Natural killer cell (primary cell): ENCODE results near the gene SERTAD1. TPM values are rescaled to one million over a fixed set of nuclear protein-coding genes. Genes with fewer than 3 reads are reported as not detected.

ENCODE experiments used
- ATAC-seq, 3 donors: fragments of 150-1000 bp in 2 of 3; fragments of 200-7000 bp in 1 of 3; cut with Tn5 transposase; 1 replicate in 1 of 3; 2 replicates in 2 of 3; pipeline ENCODE4 v1.10.0; 2021; ENCODE audit warnings: mild to moderate bottlenecking in 2 of 3, moderate library complexity in 2 of 3
- DNase-seq, 2 donors: peaks; one replicate each; pipeline versions ENCODE4 v3.0.0 to v3.0.0-alpha.2; 2013 to 2021; ENCODE audit warnings: mixed read lengths in 1 of 2
- H3K27ac ChIP-seq: one replicate; pipeline ENCODE4 v1.5.1; 2013; ENCODE audit warnings: mild to moderate bottlenecking, low read length
- H3K27me3 ChIP-seq: one replicate; pipeline ENCODE4 v1.6.1; 2013; ENCODE audit warnings: low read length; ENCODE audit not compliant: control insufficient read depth, insufficient read depth
- H3K36me3 ChIP-seq: one replicate; pipeline ENCODE4 v1.6.1; 2013; ENCODE audit warnings: low read length; ENCODE audit not compliant: control insufficient read depth, insufficient read depth
- H3K4me1 ChIP-seq: one replicate; pipeline ENCODE4 v1.6.1; 2013; ENCODE audit warnings: low read length; ENCODE audit not compliant: control insufficient read depth, insufficient read depth
- H3K4me3 ChIP-seq: one replicate; pipeline ENCODE4 v1.5.1; 2013; ENCODE audit warnings: low read length
- H3K9me3 ChIP-seq: one replicate; pipeline ENCODE4 v1.6.1; 2013; ENCODE audit warnings: low read length; ENCODE audit not compliant: control insufficient read depth, insufficient read depth
- H3K27ac Mint-ChIP-seq, 2 donors: one replicate each; pipeline ENCODE4 v1.8.0; 2022; ENCODE audit warnings: mild to moderate bottlenecking in 2 of 2, mixed read lengths in 2 of 2, moderate library complexity in 1 of 2
- H3K27me3 Mint-ChIP-seq, 2 donors: one replicate each; pipeline ENCODE4 v1.8.0; 2022; ENCODE audit warnings: low read depth in 2 of 2, mixed read lengths in 2 of 2
- H3K36me3 Mint-ChIP-seq: one replicate; pipeline ENCODE4 v1.8.0; 2022; ENCODE audit warnings: mixed read lengths
- H3K4me1 Mint-ChIP-seq, 2 donors: one replicate each; pipeline ENCODE4 v1.8.0; 2022; ENCODE audit warnings: mixed read lengths in 2 of 2
- H3K4me3 Mint-ChIP-seq: one replicate; pipeline ENCODE4 v1.8.0; 2022; ENCODE audit warnings: mild to moderate bottlenecking, moderate library complexity, mixed read lengths
- H3K9me3 Mint-ChIP-seq, 2 donors: one replicate each; pipeline ENCODE4 v1.8.0; 2022; ENCODE audit warnings: mixed read lengths in 2 of 2
- CTCF ChIP-seq: fragments of 200-600 bp; IDR thresholded peaks from one replicate; pipeline ENCODE4 v1.8.0; 2022; ENCODE audit warnings: antibody characterized with exemption
- WGBS: methylation state at CpG from one replicate; pipeline ENCODE4 v1.1.7; 2013; ENCODE audit warnings: missing lambda C conversion rate; ENCODE audit not compliant: insufficient coverage; 5-methylcytosine and 5-hydroxymethylcytosine counted together
- intact Hi-C: fragments of 100-400 bp; cut with micrococcal nuclease; formaldehyde crosslinking; loops from one replicate; pipeline ENCODE4 v1.14.2; 2022
- total RNA-seq, 4 donors: library from RNA; stranded (reverse); fragments of 120-200 nt in 1 of 4; gene quantifications; one replicate each; pipeline versions ENCODE4 v1.2.3 to v1.2.4, GENCODE V29; 2013 to 2022

The SERTAD1 gene
- total RNA-seq, 3 donors from 2014 or later (not counting 1 experiment from before 2014, with no cell fraction given): 31.2 to 53.5 (median 38.7) TPM

- WGBS: 92% methylated on average over 37 of the region's 37 CpGs
- Histone ChIP-seq H3K27me3 (no peaks in the 10 kb centered on the region), H3K9me3 (no peaks in the 10 kb centered on the region), H3K4me3 (no peak overlapping the region), H3K36me3 (peaks cover 4% of the 10 kb centered on the region), H3K4me1 (no peaks in the 10 kb centered on the region), H3K27ac (no peak overlapping the region)
- Mint-ChIP-seq H3K27ac (no peak overlapping the region), H3K36me3 (no peaks in the 10 kb centered on the region), H3K27me3 (peaks cover 0 to 2% of the 10 kb centered on the region in 2 donors), H3K9me3 (no peaks in the 10 kb centered on the region), H3K4me1 (no peaks in the 10 kb centered on the region), H3K4me3 (no peak overlapping the region)
- DNase-seq (no peak), ATAC-seq (no peak)
- intact Hi-C loops: no loop called here
- TF ChIP-seq CTCF: no peak
Measured at GRCh38 chr19:40380199-40381037, 45.4 kb downstream of the SERTAD1 start.

- no peak overlapping the region for H3K4me3 ChIP-seq
- H3K4me1 ChIP-seq: no peaks in the 10 kb centered on the region
- DNase-seq: no peak
- WGBS: 92% methylated on average over 11 of the region's 11 CpGs
- no peak overlapping the region for H3K4me3 Mint-ChIP-seq
- H3K36me3 ChIP-seq: peaks cover 4% of the 10 kb centered on the region
- no peak overlapping the region for H3K27ac Mint-ChIP-seq
- no peaks in the 10 kb centered on the region for H3K27me3 ChIP-seq
- peaks cover 0 to 2% of the 10 kb centered on the region in 2 donors for H3K4me1 Mint-ChIP-seq
- intact Hi-C loops: no loop called here
- no peak for ATAC-seq
- no peaks in the 10 kb centered on the region for H3K27me3 Mint-ChIP-seq
- no peak overlapping the region for H3K27ac ChIP-seq
- H3K9me3 Mint-ChIP-seq: no peaks in the 10 kb centered on the region
- H3K36me3 Mint-ChIP-seq: no peaks in the 10 kb centered on the region
- H3K9me3 ChIP-seq: no peaks in the 10 kb centered on the region
- TF ChIP-seq CTCF: no peak
Measured at GRCh38 chr19:40379446-40380198, 46.2 kb downstream of the SERTAD1 start.

GRCh38 chr19:40378509-40378908 lies 47.3 kb downstream of the SERTAD1 start:
- peaks cover 0 to 5% of the 10 kb centered on the region in 2 donors for H3K4me1 Mint-ChIP-seq
- 93% methylated on average over 2 of the region's 2 CpGs for WGBS
- H3K27ac ChIP-seq: no peak overlapping the region
- no peak for TF ChIP-seq CTCF
- no peaks in the 10 kb centered on the region for H3K9me3 ChIP-seq
- no peak overlapping the region for H3K4me3 ChIP-seq
- DNase-seq (no peak), ATAC-seq (peak in 1 of 3 donors; percentile 37)
- no peaks in the 10 kb centered on the region for H3K27me3 Mint-ChIP-seq
- no peaks in the 10 kb centered on the region for H3K4me1 ChIP-seq
- H3K9me3 Mint-ChIP-seq: no peaks in the 10 kb centered on the region
- intact Hi-C loops: no loop called here
- no peak overlapping the region for H3K4me3 Mint-ChIP-seq
- H3K27me3 ChIP-seq: no peaks in the 10 kb centered on the region
- no peak overlapping the region for H3K27ac Mint-ChIP-seq
- H3K36me3 ChIP-seq: peaks cover 9% of the 10 kb centered on the region
- H3K36me3 Mint-ChIP-seq: no peaks in the 10 kb centered on the region
